T follicular helper cell (primary cell): ENCODE results near the gene SEC24C.
"Not testable (repeated sequence)": the region's sequence is repeated elsewhere in the genome, so short reads cannot be mapped to it uniquely, and the experiment has no call there.

Source experiments
- DNase-seq: peaks from one replicate; pipeline ENCODE4 v3.0.0-alpha.2; 2020; ENCODE audit warnings: low read depth
- total RNA-seq, 2 experiments: gene quantifications; one replicate each; lab custom pipeline; 2026; lab: John Stamatoyannopoulos, UW

The SEC24C gene
- 240 to 267 reads per million in 2 experiments for total RNA-seq

DNA sequence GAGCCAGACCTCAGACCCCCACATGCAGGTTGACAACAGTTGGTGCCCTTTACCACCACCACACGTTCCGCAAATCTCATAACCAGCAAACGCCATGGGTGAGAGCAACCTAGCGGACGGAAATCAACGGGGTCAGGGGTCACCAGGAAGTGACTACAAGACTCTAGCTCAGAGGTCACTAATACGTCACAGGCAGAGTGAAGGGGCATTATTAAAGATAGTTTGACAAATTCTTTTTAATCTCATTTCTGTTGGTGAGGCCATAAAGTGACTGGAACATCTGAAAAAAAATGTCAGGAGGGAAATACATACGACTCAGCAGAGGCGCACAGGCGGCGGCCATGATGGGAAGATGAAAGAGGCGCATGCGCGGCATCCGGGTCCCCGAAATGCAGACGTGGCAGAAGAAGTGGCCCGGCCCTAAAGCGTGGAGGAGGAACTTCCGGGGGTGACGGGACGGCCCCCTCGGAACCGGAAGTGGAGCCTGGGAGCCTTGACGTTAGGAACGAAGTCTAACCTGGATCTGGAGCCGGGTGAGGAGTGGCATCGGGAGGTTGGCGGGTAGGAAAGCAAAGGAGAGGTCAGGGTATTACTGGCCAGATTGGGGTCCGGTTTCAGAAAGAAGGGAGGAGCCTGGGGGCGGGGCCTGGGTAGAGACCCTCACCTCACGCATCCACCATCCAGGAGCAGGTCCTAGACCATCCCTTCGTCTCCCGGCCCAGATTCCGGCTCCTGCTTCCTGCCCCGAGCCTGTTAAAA lies at the start of gene SEC24C:
SEC24C (plus strand) TSS at position 468 of the 759 bp plus-strand sequence. CDS start 2,461 bp downstream, outside the sequence.
- DNase-seq, result peak; percentile 92

DNA sequence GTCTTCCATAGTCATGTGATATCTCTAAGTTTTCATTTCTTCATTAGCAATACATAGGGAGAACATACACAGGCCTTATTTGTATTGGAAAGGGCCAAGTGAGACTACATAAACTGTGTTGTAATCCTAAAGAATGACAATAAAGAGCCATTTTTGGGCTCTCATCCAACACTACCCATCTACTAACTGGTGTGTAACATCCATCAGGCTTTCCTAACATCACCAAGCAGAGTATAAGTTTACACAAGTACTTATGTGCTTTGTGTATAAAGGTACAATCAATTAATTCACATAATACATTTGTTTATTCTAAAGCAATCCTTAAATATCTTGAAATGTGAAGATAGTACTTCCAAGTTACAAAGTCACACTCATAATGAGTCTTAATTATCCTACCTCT lies 48.9 kb upstream of the SEC24C start:
- DNase-seq, result not testable (repeated sequence)

GRCh38 chr10:73697675-73698159 lies 46.5 kb upstream of the SEC24C start, which contains the start of gene AGAP5:
Gene AGAP5 (minus strand): TSS chr10:73698109. CDS start chr10:73697755, 354 bp downstream.
- DNase-seq, result not testable (repeated sequence)

GRCh38 chr10:73698819-73699218 lies 45.4 kb upstream of the SEC24C start:
- DNase-seq, result not testable (repeated sequence)

DNA sequence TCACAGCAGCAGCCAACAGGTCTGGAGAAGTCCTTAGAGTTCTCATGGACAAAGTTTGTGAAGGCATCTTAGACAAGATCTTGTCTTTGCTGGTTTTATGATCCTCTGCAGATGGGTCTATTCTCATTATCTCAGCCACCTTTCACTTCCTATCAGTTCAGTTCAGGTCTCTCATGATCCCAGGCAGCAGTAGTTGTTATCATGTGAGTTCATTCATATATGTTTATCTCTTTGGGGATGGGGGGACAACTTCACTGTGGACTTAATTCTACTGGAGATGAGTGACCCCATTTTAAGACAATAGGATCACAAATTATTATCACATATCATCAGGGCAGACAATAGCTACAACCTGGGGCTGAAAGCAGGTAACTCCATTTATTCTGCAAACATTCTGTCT lies 40.2 kb upstream of the SEC24C start:
- not testable (repeated sequence) for DNase-seq

- DNase-seq, result not testable (repeated sequence)
Measured at GRCh38 chr10:73705506-73706072, 38.6 kb upstream of the SEC24C start.

DNA sequence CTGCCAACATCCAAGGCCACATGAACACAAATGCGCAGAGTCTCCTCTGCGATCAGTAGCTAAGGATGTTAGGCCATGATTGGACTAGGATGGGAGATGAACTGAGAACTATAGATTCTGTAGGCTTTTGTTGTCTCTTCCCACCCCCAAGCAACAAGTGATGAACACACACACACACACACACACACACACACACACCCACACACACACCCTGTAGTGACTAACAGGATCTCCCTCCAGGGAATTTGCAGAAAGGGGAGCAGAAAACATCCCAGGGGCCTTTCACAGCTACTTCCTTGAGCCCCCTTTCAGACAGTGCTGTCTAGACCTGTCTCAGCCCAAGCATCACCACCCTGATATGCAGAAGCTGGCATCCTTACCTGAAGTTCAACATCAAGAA lies 37.7 kb upstream of the SEC24C start:
- not testable (repeated sequence) for DNase-seq

DNA sequence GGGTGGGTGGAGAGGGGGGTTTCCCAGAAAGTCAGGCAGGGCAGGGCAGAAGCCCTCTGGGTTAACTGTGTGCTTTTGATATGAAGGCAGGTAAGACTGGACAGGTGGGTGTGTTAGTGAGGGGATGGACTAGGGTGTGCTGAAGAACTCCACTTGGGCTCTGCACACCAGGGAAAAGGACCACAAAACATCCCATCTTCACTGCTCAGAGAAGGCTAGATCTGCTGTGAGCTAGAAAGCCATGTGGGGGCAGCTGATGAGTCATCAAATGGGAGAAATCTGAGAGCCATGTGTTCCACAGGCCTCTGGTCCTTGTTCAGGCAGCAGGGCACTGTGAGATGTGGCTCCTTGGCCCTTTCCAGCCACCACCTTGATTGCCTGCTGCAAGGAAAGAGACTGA lies 36.5 kb upstream of the SEC24C start:
- not testable (repeated sequence) for DNase-seq

DNA sequence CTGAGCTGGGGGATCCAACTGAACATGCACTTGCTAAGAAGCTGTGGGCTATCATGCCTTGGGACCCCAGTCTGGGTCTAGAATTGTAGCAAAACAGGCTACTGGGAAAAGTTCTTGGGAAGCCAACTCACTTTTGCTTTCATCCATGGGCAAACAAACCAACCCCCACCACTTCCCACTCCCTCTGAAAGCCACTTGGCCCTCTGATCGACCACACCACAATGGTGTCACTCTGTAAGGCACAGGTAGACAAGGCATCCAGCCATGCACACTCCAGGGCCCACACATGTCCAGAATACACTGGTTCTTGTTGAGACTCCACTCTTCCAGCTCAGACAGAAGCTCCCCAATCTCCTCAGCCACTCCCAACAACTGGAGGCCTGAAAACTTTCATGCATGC lies 36.0 kb upstream of the SEC24C start:
- DNase-seq, result not testable (repeated sequence)

DNA sequence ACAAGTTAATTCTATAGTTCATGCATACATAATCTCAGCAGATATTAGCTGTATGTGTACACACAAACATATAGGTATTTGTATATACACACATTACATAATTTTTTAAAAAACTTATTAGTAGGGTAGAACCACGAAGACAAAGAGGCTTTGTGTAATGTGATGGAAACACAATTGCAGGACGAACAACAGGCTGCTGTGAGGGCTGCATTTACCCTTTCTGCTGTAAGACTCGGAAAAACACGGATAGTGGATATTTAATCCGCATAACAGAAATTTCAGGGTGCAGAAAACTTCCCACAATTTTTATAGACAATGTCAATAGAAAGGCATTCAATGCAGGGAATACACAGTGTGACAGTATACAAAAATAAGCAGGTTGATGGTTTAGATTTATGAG lies 32.5 kb upstream of the SEC24C start:
- not testable (repeated sequence) for DNase-seq

DNA sequence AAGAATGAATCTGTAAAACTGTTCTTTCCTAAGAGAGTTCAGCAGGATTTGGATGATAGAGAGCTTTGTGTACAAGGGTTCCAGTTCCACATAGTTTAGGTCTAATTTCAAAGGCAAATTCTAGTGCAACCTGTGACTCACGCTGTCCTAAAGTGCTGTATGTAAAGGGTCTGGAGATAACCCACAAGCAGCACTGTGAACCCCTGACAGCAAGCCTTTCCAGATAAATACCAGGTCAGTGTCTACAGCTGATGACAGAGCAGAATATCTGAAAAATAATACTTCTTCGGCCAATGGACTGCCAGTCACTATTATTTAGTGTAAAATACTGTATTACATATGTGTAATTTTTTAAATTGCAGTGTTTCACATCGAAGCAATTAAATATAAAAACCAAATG lies 30.3 kb upstream of the SEC24C start:
- DNase-seq, result not testable (repeated sequence)

DNA sequence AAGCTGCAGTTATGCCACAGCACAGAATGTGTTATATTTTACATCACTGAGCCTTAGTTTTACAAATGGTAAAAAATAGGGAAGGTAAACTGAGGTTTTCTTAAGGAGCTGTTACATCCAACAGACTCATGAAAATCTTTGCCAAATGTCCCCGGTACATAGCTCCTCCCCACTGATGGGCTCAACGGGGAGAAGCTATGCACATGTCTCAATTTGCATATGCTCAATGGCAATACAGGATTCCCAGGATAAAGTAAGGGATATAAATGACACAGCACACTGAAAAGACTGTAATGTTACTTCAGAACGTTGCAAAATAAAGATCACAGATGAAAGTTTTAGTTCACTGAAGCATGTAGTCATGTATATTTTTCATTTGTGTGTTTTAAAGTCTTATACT lies 29.7 kb upstream of the SEC24C start:
- DNase-seq, result not testable (repeated sequence)

DNA sequence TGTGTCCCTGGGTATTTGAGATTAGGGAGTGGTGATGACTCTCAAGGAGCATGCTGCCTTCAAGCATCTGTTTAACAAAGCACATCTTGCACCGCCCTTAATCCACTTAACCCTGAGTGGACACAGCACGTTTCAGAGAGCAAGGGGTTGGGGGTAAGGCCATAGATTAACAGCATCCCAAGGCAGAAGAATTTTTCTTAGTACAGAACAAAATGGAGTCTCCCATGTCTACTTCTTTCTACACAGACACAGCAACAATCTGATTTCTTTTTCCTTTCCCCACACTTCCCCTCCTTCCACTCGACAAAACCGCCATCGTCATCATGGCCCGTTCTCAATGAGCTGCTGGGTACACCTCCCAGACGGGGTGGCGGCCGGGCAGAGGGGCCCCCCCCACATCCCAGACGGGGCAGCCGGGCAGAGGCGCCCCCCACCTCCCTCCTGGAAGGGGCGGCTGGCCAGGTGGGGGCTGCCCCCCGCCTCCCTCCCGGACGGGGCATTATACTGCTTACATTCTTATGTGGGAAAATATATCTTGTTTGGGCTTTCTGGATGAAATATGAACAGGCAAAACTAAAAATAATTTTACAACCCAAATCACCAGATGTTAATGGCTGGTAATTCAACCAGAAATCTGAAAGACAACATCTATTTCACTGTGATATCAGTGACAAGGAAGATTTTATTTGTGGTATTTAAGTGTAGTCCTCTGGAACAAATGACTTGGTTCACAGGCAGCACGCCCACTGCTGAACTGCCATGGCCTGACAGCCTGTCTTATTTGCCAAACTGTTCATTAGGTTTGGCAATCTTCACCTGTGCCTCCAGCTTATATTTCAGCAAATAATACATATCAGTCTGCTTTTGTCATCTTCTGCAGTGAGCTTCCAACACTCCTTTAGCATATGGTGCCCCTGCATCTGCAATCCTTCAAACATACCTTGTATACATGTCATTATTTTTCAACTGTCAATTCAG lies 28.7 kb upstream of the SEC24C start:
- DNase-seq, result not testable (repeated sequence)

GRCh38 chr10:73716251-73716650 lies 27.9 kb upstream of the SEC24C start:
- no peak for DNase-seq

DNA sequence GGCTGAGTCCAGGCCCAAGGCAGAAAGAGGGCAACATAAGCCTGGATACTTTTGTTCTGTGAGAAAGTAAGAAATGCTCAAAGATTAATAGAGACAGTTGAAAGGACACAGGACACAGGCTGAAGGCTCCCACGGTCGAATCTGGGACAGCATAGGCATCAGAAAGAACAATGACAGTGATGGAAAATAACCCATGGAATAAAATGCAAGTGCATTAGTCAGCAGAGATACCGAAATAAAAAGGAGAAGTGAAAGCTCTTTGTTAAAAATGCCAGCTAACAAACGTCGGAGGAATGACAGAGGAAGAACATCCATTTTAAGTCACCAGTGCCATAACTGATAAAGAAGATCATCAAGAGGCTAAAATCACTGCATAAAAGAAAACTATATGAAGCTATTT lies 26.6 kb upstream of the SEC24C start:
- DNase-seq, result no peak

GRCh38 chr10:73720561-73720960 lies 23.6 kb upstream of the SEC24C start:
- DNase-seq, result not testable (repeated sequence)

DNA sequence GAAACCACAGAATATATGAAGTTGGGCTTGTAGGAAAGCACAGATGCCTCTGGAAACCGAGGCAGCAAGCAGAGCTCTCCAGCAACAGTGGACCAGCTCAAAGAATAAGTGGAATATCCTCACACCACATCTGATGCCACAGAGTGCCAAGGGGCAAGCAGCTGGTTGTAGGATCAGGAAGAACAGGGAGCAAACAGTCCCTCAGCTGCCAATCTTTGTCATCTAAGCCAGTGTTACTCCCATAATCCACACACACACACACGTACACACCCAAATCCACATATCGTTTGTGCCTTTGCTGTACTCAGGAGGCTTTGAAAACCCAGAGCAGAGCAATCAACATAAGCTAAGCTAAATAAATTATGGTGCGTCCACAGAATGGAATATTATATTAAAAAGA lies 20.7 kb upstream of the SEC24C start:
- DNase-seq, result no peak

DNA sequence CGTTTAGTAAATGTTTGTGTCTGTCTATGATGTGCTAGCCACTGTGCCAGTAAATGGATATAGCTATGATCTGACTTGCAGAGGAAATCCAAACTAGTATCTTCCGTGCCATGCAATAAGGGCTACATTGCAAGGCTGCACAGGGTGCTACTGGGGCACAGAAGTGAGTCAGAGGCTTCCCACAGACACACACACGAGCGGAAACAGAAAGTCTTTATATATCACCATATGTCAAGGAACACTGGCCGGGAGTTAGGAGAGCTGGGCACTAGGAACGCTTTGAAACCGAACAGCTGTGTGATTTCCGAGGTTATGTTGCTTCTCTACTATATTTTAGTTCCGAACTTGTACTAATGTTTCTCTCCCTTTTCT lies 14.4 kb upstream of the SEC24C start:
- DNase-seq, result not testable (repeated sequence)

DNA sequence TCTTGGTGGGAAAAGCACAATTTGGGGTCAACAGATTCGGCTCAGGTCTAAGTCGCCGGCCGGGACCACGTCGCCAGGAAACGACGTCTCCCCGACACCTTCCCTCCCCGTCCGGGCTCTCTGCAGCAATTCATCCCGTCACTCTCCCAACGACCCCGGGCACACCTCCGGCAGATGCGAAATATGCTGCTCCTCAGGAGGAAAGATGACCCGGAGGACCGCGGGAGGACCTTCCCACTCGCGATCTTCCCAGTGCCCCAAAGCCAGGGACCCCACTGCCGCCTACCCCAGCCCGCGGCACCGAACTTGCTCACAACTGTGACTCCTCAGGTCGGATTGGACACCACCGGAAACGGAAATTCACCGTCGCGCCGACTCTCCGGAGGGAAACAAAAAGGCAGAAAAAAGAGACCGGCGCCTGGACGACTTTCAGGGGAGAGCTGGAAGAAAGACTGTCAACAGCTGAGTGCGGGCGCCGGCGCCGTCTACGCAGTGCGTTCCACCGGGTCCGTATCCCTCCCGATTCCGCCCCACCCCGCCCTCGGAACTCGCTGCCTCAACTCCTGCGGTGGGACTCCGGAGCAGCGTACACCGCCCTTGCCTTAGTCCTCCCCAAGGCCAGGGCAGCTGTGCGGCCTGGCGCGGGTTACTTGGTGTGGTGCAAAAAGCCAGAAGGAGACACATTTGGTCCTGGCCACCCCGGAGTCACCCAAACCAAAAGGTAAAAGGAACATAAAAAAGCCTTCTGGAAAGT lies 13.8 kb upstream of the SEC24C start:
- peak; percentile 82 for DNase-seq

GRCh38 chr10:73731588-73732375 lies 12.4 kb upstream of the SEC24C start:
- no peak for DNase-seq
